PC-9 (cell line): ENCODE data around the gene EFHC1. TPM values are rescaled to one million over a fixed set of nuclear protein-coding genes. Genes with fewer than 3 reads are reported as not detected.

ENCODE experiments used
- BruUV-seq: library from RNA; stranded (reverse); fragments of 400-500 nt; replicated peaks from 2 replicates; lab custom pipeline; 2021; lab: Mats Ljungman, UMichigan
- CTCF ChIA-PET: fragments of 300-600 bp; sonication (Branson Sonifier 250); formaldehyde crosslinking; loops from one replicate; lab custom pipeline; 2022; ENCODE audit warnings: antibody characterized with exemption; lab: Charles Lee
- POLR2A ChIA-PET: fragments of 300-600 bp; sonication (Branson Sonifier 250); formaldehyde crosslinking; loops from one replicate; lab custom pipeline; 2022; ENCODE audit warnings: antibody characterized with exemption; ENCODE audit not compliant: unreplicated experiment; lab: Charles Lee
- DNase-seq, 2 experiments: peaks; one replicate each; pipeline versions ENCODE4 v3.0.0 to v3.0.0-alpha.2; 2015 to 2022; ENCODE audit warnings: mixed read lengths in 1 of 2
- H2AFZ ChIP-seq: fragments of 200-600 bp; sonication (generic); 2 replicates; pipeline ENCODE4 v1.8.1; 2017; ENCODE audit warnings: antibody characterized with exemption
- H3F3A ChIP-seq: fragments of 200-600 bp; sonication (generic); 2 replicates; pipeline ENCODE4 v1.8.1; 2017; ENCODE audit warnings: antibody characterized with exemption, mild to moderate bottlenecking, low read depth; ENCODE audit not compliant: insufficient read depth
- H3K27ac ChIP-seq: fragments of 200-600 bp; sonication (generic); 2 replicates; pipeline ENCODE4 v1.6.1; 2016; ENCODE audit warnings: mixed run types
- H3K27me3 ChIP-seq: fragments of 200-600 bp; sonication (generic); 2 replicates; pipeline ENCODE4 v1.6.1; 2016; ENCODE audit warnings: low read depth, mixed run types; ENCODE audit not compliant: insufficient read depth
- H3K36me3 ChIP-seq: fragments of 200-600 bp; sonication (generic); 2 replicates; pipeline ENCODE4 v1.6.1; 2016; ENCODE audit warnings: low read depth, mixed run types
- H3K4me1 ChIP-seq: fragments of 200-600 bp; sonication (generic); replicated peaks from 2 replicates; pipeline ENCODE4 v1.6.1; 2016; ENCODE audit warnings: mixed run types; ENCODE audit not compliant: insufficient read depth
- H3K4me2 ChIP-seq: fragments of 200-600 bp; sonication (generic); 2 replicates; pipeline ENCODE4 v1.6.1; 2017; ENCODE audit warnings: mixed run types
- H3K4me3 ChIP-seq: fragments of 200-600 bp; sonication (generic); 2 replicates; pipeline ENCODE4 v1.6.1; 2016; ENCODE audit warnings: mixed run types
- H3K79me2 ChIP-seq: fragments of 200-600 bp; sonication (generic); 2 replicates; pipeline ENCODE4 v1.6.1; 2017; ENCODE audit warnings: low read depth, mixed run types
- H3K9me2 ChIP-seq: fragments of 200-600 bp; sonication (generic); 2 replicates; pipeline ENCODE4 v1.8.1; 2017; ENCODE audit warnings: mild to moderate bottlenecking; ENCODE audit not compliant: insufficient read depth
- H3K9me3 ChIP-seq: fragments of 200-600 bp; sonication (generic); 2 replicates; pipeline ENCODE4 v1.8.1; 2016; ENCODE audit warnings: low read depth; ENCODE audit not compliant: insufficient read depth
- H4K20me1 ChIP-seq: fragments of 200-600 bp; sonication (generic); 2 replicates; pipeline ENCODE4 v1.8.1; 2017; ENCODE audit not compliant: insufficient read depth
- CTCF ChIP-seq: fragments of 200-600 bp; sonication (generic); conservative IDR thresholded peaks from 2 replicates; pipeline ENCODE4 v1.6.1; 2017; ENCODE audit warnings: mixed run types, antibody characterized with exemption, mild to moderate bottlenecking, moderate library complexity
- EZH2 ChIP-seq: fragments of 200-600 bp; sonication (generic); IDR thresholded peaks from 2 replicates; pipeline ENCODE4 v1.8.0; 2017; ENCODE audit warnings: antibody characterized with exemption, low read depth
- intact Hi-C: fragments of 100-400 bp; cut with micrococcal nuclease; formaldehyde crosslinking; loops from one replicate; pipeline ENCODE4 v1.10.0; 2022; ENCODE audit not compliant: unreplicated experiment
- total RNA-seq: library from RNA; stranded (reverse); gene quantifications from 2 replicates; pipeline ENCODE4 v1.2.3, GENCODE V29; 2021

Gene EFHC1
- total RNA-seq, 1 experiment from 2014 or later, result 45.0 TPM

- ChIA-PET POLR2A (no interaction called here), CTCF (no interaction called here)
- H3K9me3 ChIP-seq, result no peaks in the 10 kb centered on the region
- H2AFZ ChIP-seq, result no peak overlapping the region
- no peak overlapping the region for H3K4me3 ChIP-seq
- TF ChIP-seq CTCF, result no peak
- no peak for TF ChIP-seq EZH2
- no peak overlapping the region for H3K4me2 ChIP-seq
- no peak for DNase-seq
- intact Hi-C loops, result no loop called here
- H3K4me1 ChIP-seq, result peaks cover 39% of the 10 kb centered on the region
- no peaks in the 10 kb centered on the region for H3K27me3 ChIP-seq
- no peaks in the 10 kb centered on the region for H3K9me2 ChIP-seq
- H3K79me2 ChIP-seq, result no peaks in the 10 kb centered on the region
- peaks cover 16% of the 10 kb centered on the region; the same call in 1 of the 2 replicates for H3F3A ChIP-seq
- no peaks in the 10 kb centered on the region for H4K20me1 ChIP-seq
- H3K27ac ChIP-seq, result no peak overlapping the region
- no peaks in the 10 kb centered on the region for H3K36me3 ChIP-seq
- BruUV-seq, result no TSS peak
These were observed 26.4 kb upstream of the EFHC1 start for GRCh38 chr6:52393780-52394179.

DNA sequence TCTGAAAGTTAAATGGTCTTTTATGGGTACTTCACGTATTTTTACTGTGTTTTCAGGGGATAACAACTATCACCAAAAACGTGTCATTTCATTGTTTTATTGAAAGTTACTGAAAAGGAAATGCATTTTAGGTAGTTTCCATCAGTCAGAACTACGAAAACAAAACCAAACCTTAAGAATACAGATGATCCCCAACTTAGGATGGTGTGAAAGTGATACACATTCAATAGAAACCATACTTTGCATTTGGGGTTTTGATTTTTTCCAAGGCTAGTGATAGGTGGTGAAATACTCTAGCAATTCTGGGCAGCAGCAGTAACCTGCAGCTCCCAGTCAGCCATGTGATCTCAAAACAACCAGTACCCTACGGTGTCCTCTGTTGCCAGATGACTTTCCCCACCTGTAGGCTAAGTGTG lies 25.9 kb upstream of the EFHC1 start:
- BruUV-seq, result no TSS peak
- intact Hi-C loops, result no loop called here

GRCh38 chr6:52395969-52396368 lies 24.2 kb upstream of the EFHC1 start:
- CTCF ChIA-PET, result no interaction called here
- H4K20me1 ChIP-seq, result no peaks in the 10 kb centered on the region
- no peak for DNase-seq
- H3K27ac ChIP-seq, result no peak overlapping the region
- H3K4me3 ChIP-seq, result no peak overlapping the region
- no peak overlapping the region for H2AFZ ChIP-seq
- H3K4me2 ChIP-seq, result no peak overlapping the region
- H3K9me3 ChIP-seq, result no peaks in the 10 kb centered on the region
- no TSS peak for BruUV-seq
- H3K9me2 ChIP-seq, result no peaks in the 10 kb centered on the region
- POLR2A ChIA-PET, result no interaction called here
- no peaks in the 10 kb centered on the region for H3K27me3 ChIP-seq
- peaks cover 17% of the 10 kb centered on the region for H3K4me1 ChIP-seq
- no peaks in the 10 kb centered on the region for H3K36me3 ChIP-seq
- intact Hi-C loops, result no loop called here
- no peaks in the 10 kb centered on the region for H3K79me2 ChIP-seq
- no peaks in the 10 kb centered on the region for H3F3A ChIP-seq
- TF ChIP-seq CTCF (no peak), EZH2 (no peak)

More for the DNA sequence above, 25.9 kb upstream of the EFHC1 start:
- H3K4me2 ChIP-seq, result no peak overlapping the region
- ChIA-PET CTCF (no interaction called here), POLR2A (no interaction called here)
- no peak overlapping the region for H3K27ac ChIP-seq
- TF ChIP-seq CTCF, result no peak
- TF ChIP-seq EZH2, result no peak
- H3K9me2 ChIP-seq, result no peaks in the 10 kb centered on the region
- DNase-seq, result no peak
- H3K4me3 ChIP-seq, result no peak overlapping the region
- H2AFZ ChIP-seq, result no peak overlapping the region
- H3K79me2 ChIP-seq, result no peaks in the 10 kb centered on the region
- no peaks in the 10 kb centered on the region for H3K36me3 ChIP-seq
- peaks cover 34% of the 10 kb centered on the region for H3K4me1 ChIP-seq
- no peaks in the 10 kb centered on the region for H4K20me1 ChIP-seq
- peaks cover 11% of the 10 kb centered on the region; the same call in 1 of the 2 replicates for H3F3A ChIP-seq
- H3K27me3 ChIP-seq, result no peaks in the 10 kb centered on the region
- H3K9me3 ChIP-seq, result no peaks in the 10 kb centered on the region
